Kidney (tissue), 14 donors: Measurements from ENCODE around the gene BTF3L4. TPM values are rescaled to one million over a fixed set of nuclear protein-coding genes. Genes with fewer than 3 reads are reported as not detected.
A peak's percentile ranks its signal among the peaks of the same experiment; 100 is the strongest.

Source experiments
- DNase-seq, 5 donors: peaks; one replicate each; pipeline ENCODE4 v3.0.0-alpha.2; 2013 to 2020
- FAIRE-seq: peaks from 2 replicates; lab custom pipeline; 2012; peaks lifted over from hg19 to GRCh38; lab: Jason Lieb, UNC
- H3K27ac ChIP-seq, 2 donors: one replicate each; pipeline ENCODE4 v1.7.0; 2013; ENCODE audit warnings: low read depth in 2 of 2, low read length in 2 of 2, inconsistent platforms in 1 of 2
- H3K27me3 ChIP-seq: one replicate; pipeline ENCODE4 v1.7.1; 2013; ENCODE audit warnings: low read length, inconsistent platforms; ENCODE audit not compliant: control insufficient read depth, insufficient read depth
- H3K36me3 ChIP-seq, 3 donors: one replicate each; pipeline versions ENCODE4 v1.7.0 to v1.7.1; 2013; ENCODE audit warnings: low read length in 3 of 3, control low read depth in 1 of 3, inconsistent platforms in 1 of 3; ENCODE audit not compliant: insufficient read depth in 3 of 3, control insufficient read depth in 2 of 3
- H3K4me1 ChIP-seq, 3 donors: one replicate each; pipeline versions ENCODE4 v1.7.0 to v1.7.1; 2013; ENCODE audit warnings: low read length in 3 of 3, inconsistent platforms in 1 of 3, low read depth in 1 of 3; ENCODE audit not compliant: control insufficient read depth in 2 of 3, insufficient read depth in 2 of 3
- H3K4me3 ChIP-seq, 3 donors: one replicate each; pipeline versions ENCODE4 v1.7.0 to v1.8.1; 2013; ENCODE audit warnings: low read length in 3 of 3, control low read depth in 1 of 3, inconsistent platforms in 1 of 3
- H3K9ac ChIP-seq, 3 donors: one replicate each; pipeline versions ENCODE4 v1.7.0 to v1.7.1; 2013; ENCODE audit warnings: low read length in 3 of 3, control low read depth in 1 of 3, inconsistent platforms in 1 of 3
- H3K9me3 ChIP-seq, 3 donors: one replicate each; pipeline versions ENCODE4 v1.7.0 to v1.7.1; 2013; ENCODE audit warnings: low read length in 3 of 3, control low read depth in 1 of 3, inconsistent platforms in 1 of 3; ENCODE audit not compliant: control insufficient read depth in 2 of 3, insufficient read depth in 1 of 3
- intact Hi-C: fragments of 100-400 bp; cut with DNase I; formaldehyde crosslinking; loops from one replicate; pipeline ENCODE4 v1.11.1; 2022
- polyA plus RNA-seq: library from polyadenylated mRNA; stranded (reverse); fragments of 350-450 nt; fragmentation: Illumina TruSeq; extraction: RNeasy Lipid Tissue Mini Kit (QIAGEN cat#74804); gene quantifications from one replicate; pipeline ENCODE4 v1.2.3, GENCODE V29; 2014; ENCODE audit warnings: low read depth, low replicate concordance; ENCODE audit not compliant: insufficient read depth
- total RNA-seq: library from RNA; stranded (reverse); fragmentation: NEBNext Ultra II Directional; extraction: Animal tissue kit (Norgen Biotek cat#: 25700); gene quantifications from one replicate; pipeline ENCODE4 v1.2.1, GENCODE V29; 2021
- TF ChIP-seq, protein P1 (sequence below): IDR thresholded peaks from 3 replicates; pipeline ENCODE4 v1.5.1; 2012; ENCODE audit warnings: mild to moderate bottlenecking, moderate library complexity, borderline replicate concordance; ENCODE audit not compliant: insufficient read depth; ENCODE audit errors: extremely low read depth
- donor health status: control.
- donor health status: control.
- donor health status: control.
- donor health status: control.
- donor health status: control.
- donor health status: DM: yes; HTN: yes; CAD: no.
- donor health status: Normal renal cell carcinoma (clear cell type).

BTF3L4 gene
- total and polyA plus RNA-seq, 2 donors from 2014 or later, result 41.5 to 45.3 TPM

DNA sequence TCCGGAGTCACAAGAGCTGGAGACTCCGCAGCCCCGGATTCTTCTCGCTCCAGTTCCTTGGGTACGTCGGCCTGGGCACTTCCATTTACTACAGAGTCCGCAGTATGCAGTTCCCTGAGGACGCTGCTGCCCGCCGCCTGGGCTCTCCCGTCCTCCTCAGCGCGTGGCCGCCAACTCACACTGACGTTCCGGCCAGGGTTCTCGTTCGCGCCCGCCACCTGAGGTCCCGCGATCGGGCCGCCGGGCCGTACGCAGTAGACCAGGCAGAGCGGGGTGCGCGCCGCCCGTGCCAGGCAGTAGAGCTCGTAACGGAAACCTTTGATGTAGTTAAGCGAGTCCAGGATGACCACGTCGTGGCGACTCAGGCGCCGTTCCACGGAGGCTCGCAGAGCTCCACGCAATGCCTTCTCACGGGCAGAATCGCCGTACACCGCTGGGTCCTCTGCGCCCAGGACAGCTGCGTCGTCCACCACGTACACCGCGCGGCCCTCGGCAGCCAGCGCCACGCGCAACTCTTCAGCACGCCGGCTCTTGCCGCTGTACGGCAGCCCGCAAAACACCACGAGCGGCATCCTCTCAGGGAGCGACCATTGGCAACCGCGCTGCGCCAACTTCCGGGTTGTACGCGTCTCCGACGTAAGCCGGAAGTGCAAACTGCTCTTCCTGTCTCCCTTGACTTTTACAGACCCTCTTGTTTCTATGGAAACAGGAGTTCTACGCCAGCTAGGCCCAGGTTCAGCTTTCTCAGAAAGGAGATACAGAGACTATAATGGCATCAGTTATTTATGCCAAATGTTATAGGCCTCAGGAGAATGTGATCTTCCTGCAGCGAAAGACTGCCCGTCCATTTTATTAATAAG, 22.7 kb upstream of the BTF3L4 start, which contains the start of gene KTI12:
Gene KTI12, minus strand, starts transcription at position 621 of the 860 bp plus-strand sequence. Its CDS starts 49 bp downstream, at position 572.
- no peaks in the 10 kb centered on the region for H3K9me3 ChIP-seq
- H3K9ac ChIP-seq, result peak within 1 kb of the TSS; percentile 76 to 83 (median 81)
- H3K27ac ChIP-seq, result peak within 1 kb of the TSS; percentile 87
- H3K36me3 ChIP-seq, result peaks cover 0 to 2% (median 0%) of the 10 kb centered on the region in 3 donors
- intact Hi-C loops, result no loop called here
- no peaks in the 10 kb centered on the region for H3K27me3 ChIP-seq
- H3K4me3 ChIP-seq, result peak within 1 kb of the TSS; percentile 88 to 93 (median 92)
- no peak for FAIRE-seq
- DNase-seq, result peak; percentile 91 to 97 (median 95)
- TF ChIP-seq, protein P1, sequence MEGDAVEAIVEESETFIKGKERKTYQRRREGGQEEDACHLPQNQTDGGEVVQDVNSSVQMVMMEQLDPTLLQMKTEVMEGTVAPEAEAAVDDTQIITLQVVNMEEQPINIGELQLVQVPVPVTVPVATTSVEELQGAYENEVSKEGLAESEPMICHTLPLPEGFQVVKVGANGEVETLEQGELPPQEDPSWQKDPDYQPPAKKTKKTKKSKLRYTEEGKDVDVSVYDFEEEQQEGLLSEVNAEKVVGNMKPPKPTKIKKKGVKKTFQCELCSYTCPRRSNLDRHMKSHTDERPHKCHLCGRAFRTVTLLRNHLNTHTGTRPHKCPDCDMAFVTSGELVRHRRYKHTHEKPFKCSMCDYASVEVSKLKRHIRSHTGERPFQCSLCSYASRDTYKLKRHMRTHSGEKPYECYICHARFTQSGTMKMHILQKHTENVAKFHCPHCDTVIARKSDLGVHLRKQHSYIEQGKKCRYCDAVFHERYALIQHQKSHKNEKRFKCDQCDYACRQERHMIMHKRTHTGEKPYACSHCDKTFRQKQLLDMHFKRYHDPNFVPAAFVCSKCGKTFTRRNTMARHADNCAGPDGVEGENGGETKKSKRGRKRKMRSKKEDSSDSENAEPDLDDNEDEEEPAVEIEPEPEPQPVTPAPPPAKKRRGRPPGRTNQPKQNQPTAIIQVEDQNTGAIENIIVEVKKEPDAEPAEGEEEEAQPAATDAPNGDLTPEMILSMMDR, result no peak
- peaks cover 4 to 13% (median 10%) of the 10 kb centered on the region in 3 donors for H3K4me1 ChIP-seq

DNA sequence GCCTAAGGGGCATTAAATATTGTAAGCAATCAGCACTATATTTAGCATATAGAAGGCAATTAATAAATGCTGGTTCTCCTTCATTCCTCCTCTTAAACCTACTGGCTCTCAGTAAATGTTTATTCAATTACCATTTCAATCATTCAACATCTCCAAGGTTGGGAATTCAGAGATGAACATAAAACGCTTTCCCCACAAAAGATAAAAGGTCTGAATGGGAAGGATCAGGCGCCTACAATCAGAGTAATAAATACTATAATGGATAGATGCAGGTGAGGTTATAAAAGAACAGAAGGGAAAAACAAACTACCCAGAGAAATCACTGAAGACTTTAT, 22.1 kb upstream of the BTF3L4 start:
- Histone ChIP-seq H3K9ac (peak overlapping the region in 2 of 3 donors; percentile 81 to 83), H3K27me3 (no peaks in the 10 kb centered on the region), H3K4me3 (peak overlapping the region; percentile 88 to 93 (median 92)), H3K27ac (peak overlapping the region; percentile 87), H3K36me3 (peaks cover 0 to 2% (median 0%) of the 10 kb centered on the region in 3 donors), H3K4me1 (peaks cover 4 to 13% (median 10%) of the 10 kb centered on the region in 3 donors), H3K9me3 (no peaks in the 10 kb centered on the region)
- TF ChIP-seq, protein P1, result no peak
- intact Hi-C loops, result no loop called here
- FAIRE-seq (no peak), DNase-seq (no peak)

DNA sequence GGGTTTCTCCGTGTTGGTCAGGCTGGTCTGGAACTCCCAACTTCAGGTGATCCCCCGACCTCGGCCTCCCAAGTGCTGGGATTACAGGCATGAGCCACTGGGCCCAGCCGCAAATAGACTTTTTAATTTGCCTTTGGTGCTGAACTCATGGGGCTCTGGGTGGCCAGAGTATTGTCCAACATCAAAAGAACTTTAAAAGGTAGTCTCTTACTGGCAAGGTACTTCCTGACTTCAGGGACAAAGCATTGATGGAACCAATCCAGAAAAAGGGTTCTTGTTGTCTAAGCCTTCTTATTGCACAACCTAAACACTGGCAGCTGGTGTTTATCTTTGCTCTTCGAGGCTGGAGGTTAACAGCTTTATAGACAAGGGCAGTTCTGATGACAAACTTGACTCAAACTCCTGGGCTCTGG, 18.7 kb upstream of the BTF3L4 start:
- Histone ChIP-seq H3K4me1 (peaks cover under 1 to 4% (median 2%) of the 10 kb centered on the region in 3 donors), H3K9me3 (no peaks in the 10 kb centered on the region), H3K27ac (no peak overlapping the region), H3K27me3 (no peaks in the 10 kb centered on the region), H3K4me3 (no peak overlapping the region), H3K9ac (no peak overlapping the region), H3K36me3 (peaks cover 0 to 2% (median 0%) of the 10 kb centered on the region in 3 donors)
- intact Hi-C loops, result no loop called here
- DNase-seq (no peak), FAIRE-seq (no peak)
- TF ChIP-seq, protein P1, result no peak
